ENCODE results near the gene VSTM1. TPM values are rescaled to one million over a fixed set of nuclear protein-coding genes. Genes with fewer than 3 reads are reported as not detected.

Gene VSTM1
- total RNA-seq, 3 donors from 2014 or later: not detected

GRCh38 chr19:54029930-54030490, 33.7 kb downstream of the VSTM1 start:
- DNase-seq (ENCODE audit: low spot score in 2 of 2): no peak
- H3K27me3 ChIP-seq: no peaks in the 10 kb centered on the region
- TF ChIP-seq POLR2A (IDR thresholded peaks at IDR 0.05) (no peak), CTCF (IDR thresholded peaks at IDR 0.05) (no peak), POLR2AphosphoS5 (IDR thresholded peaks at IDR 0.05) (no peak)
- intact Hi-C loops (cut with DNase I; ENCODE audit: low total_unique reads): no loop called here
- no peaks in the 10 kb centered on the region for H3K36me3 ChIP-seq
- H3K4me1 ChIP-seq: no peaks in the 10 kb centered on the region
- H3K4me3 ChIP-seq: no peak overlapping the region
- H3K27ac ChIP-seq: no peak overlapping the region
- no peaks in the 10 kb centered on the region for H3K9me3 ChIP-seq

- Histone ChIP-seq H3K4me1 (no peaks in the 10 kb centered on the region), H3K27me3 (no peaks in the 10 kb centered on the region), H3K4me3 (no peak overlapping the region), H3K36me3 (no peaks in the 10 kb centered on the region), H3K9me3 (no peaks in the 10 kb centered on the region), H3K27ac (no peak overlapping the region)
- intact Hi-C loops (cut with DNase I; ENCODE audit: low total_unique reads): no loop called here
- DNase-seq (ENCODE audit: low spot score in 2 of 2): no peak
- TF ChIP-seq CTCF (IDR thresholded peaks at IDR 0.05) (no peak), POLR2A (IDR thresholded peaks at IDR 0.05) (no peak), POLR2AphosphoS5 (IDR thresholded peaks at IDR 0.05) (no peak)
These were observed 34.4 kb downstream of the VSTM1 start for GRCh38 chr19:54029301-54029700.

GRCh38 chr19:54026656-54027055, 37.0 kb downstream of the VSTM1 start:
- no peaks in the 10 kb centered on the region for H3K27me3 ChIP-seq

GRCh38 chr19:54024660-54025059, 39.0 kb downstream of the VSTM1 start:
- no peak for DNase-seq (ENCODE audit: low spot score in 2 of 2)

More at GRCh38 chr19:54026656-54027055, 37.0 kb downstream of the VSTM1 start:
- Histone ChIP-seq H3K27ac (no peak overlapping the region), H3K4me1 (no peaks in the 10 kb centered on the region), H3K9me3 (no peaks in the 10 kb centered on the region), H3K36me3 (no peaks in the 10 kb centered on the region), H3K4me3 (no peak overlapping the region)
- DNase-seq (ENCODE audit: low spot score in 2 of 2): no peak
- intact Hi-C loops (cut with DNase I; ENCODE audit: low total_unique reads): no loop called here
- TF ChIP-seq POLR2AphosphoS5 (IDR thresholded peaks at IDR 0.05) (no peak), POLR2A (IDR thresholded peaks at IDR 0.05) (no peak), CTCF (IDR thresholded peaks at IDR 0.05) (no peak)

GRCh38 chr19:54023191-54023590, 40.5 kb downstream of the VSTM1 start:
- no peak for DNase-seq (ENCODE audit: low spot score in 2 of 2)
- no peak overlapping the region for H3K4me3 ChIP-seq
- no peaks in the 10 kb centered on the region for H3K27me3 ChIP-seq
- no peak overlapping the region for H3K27ac ChIP-seq
- no peak for TF ChIP-seq POLR2A (IDR thresholded peaks at IDR 0.05)
- no peak for TF ChIP-seq CTCF (IDR thresholded peaks at IDR 0.05)
- TF ChIP-seq POLR2AphosphoS5 (IDR thresholded peaks at IDR 0.05): no peak
- H3K4me1 ChIP-seq: no peaks in the 10 kb centered on the region
- H3K9me3 ChIP-seq: no peaks in the 10 kb centered on the region
- intact Hi-C loops (cut with DNase I; ENCODE audit: low total_unique reads): no loop called here
- H3K36me3 ChIP-seq: no peaks in the 10 kb centered on the region

More at GRCh38 chr19:54024660-54025059, 39.0 kb downstream of the VSTM1 start:
- H3K27ac ChIP-seq: no peak overlapping the region
- TF ChIP-seq POLR2A (IDR thresholded peaks at IDR 0.05) (no peak), POLR2AphosphoS5 (IDR thresholded peaks at IDR 0.05) (no peak), CTCF (IDR thresholded peaks at IDR 0.05) (no peak)
- no peaks in the 10 kb centered on the region for H3K9me3 ChIP-seq
- intact Hi-C loops (cut with DNase I; ENCODE audit: low total_unique reads): no loop called here
- H3K4me1 ChIP-seq: no peaks in the 10 kb centered on the region
- no peaks in the 10 kb centered on the region for H3K27me3 ChIP-seq
- no peaks in the 10 kb centered on the region for H3K36me3 ChIP-seq
- H3K4me3 ChIP-seq: no peak overlapping the region

Measured in breast epithelium (tissue), 4 donors.